Neural crest cell (in vitro differentiated cells): ENCODE data around the gene FCER2. TPM values are rescaled to one million over a fixed set of nuclear protein-coding genes. Genes with fewer than 3 reads are reported as not detected.

Source experiments
- DNase-seq: peaks from one replicate; pipeline ENCODE4 v3.0.0; 2021; ENCODE audit warnings: low read depth, mixed read lengths, low spot score
- H3K27ac Mint-ChIP-seq: one replicate; pipeline ENCODE4 v1.8.0; 2021; ENCODE audit warnings: mild to moderate bottlenecking, mixed read lengths; ENCODE audit not compliant: unreplicated experiment
- H3K27me3 Mint-ChIP-seq: 2 replicates; pipeline ENCODE4 v1.8.0; 2021; ENCODE audit warnings: low read depth, mild to moderate bottlenecking, mixed read lengths
- H3K36me3 Mint-ChIP-seq: 2 replicates; pipeline ENCODE4 v1.8.0; 2021; ENCODE audit warnings: low read depth, mild to moderate bottlenecking, mixed read lengths
- H3K4me1 Mint-ChIP-seq: 2 replicates; pipeline ENCODE4 v1.8.0; 2021; ENCODE audit warnings: mixed read lengths
- H3K4me3 Mint-ChIP-seq: one replicate; pipeline ENCODE4 v1.8.0; 2021; ENCODE audit warnings: mild to moderate bottlenecking, mixed read lengths
- H3K9me3 Mint-ChIP-seq: 2 replicates; pipeline ENCODE4 v1.8.0; 2021; ENCODE audit warnings: mixed read lengths
- CTCF ChIP-seq: fragments of 200-600 bp; sonication (generic); conservative IDR thresholded peaks from 2 replicates; pipeline ENCODE4 v1.5.0; 2021; ENCODE audit warnings: antibody characterized with exemption, mild to moderate bottlenecking
- total RNA-seq: library from RNA; stranded (reverse); gene quantifications from 2 replicates; pipeline ENCODE4 v1.2.1, GENCODE V29; 2021

Gene FCER2
- total RNA-seq, 1 donor from 2014 or later = not detected

GRCh38 chr19:7669641-7670040 lies 32.3 kb downstream of the FCER2 start:
- Mint-ChIP-seq H3K4me1 (no peaks in the 10 kb centered on the region), H3K9me3 (peaks cover 3% of the 10 kb centered on the region), H3K36me3 (no peaks in the 10 kb centered on the region), H3K27ac (no peak overlapping the region), H3K27me3 (peaks cover 88% of the 10 kb centered on the region), H3K4me3 (no peak overlapping the region)
- no peak for TF ChIP-seq CTCF
- DNase-seq = no peak

GRCh38 chr19:7668842-7669241 lies 33.1 kb downstream of the FCER2 start, which contains the start of gene RETN:
TSS of gene RETN (plus strand) at chr19:7669049. CDS start at chr19:7669327, 278 bp downstream.
- Mint-ChIP-seq H3K4me3 (no peak within 1 kb of the TSS), H3K4me1 (no peaks in the 10 kb centered on the region), H3K27ac (no peak within 1 kb of the TSS), H3K27me3 (peaks cover 81% of the 10 kb centered on the region), H3K9me3 (no peaks in the 10 kb centered on the region), H3K36me3 (no peaks in the 10 kb centered on the region)
- no peak for DNase-seq
- TF ChIP-seq CTCF = no peak

- H3K4me3 Mint-ChIP-seq = no peak overlapping the region
- no peak for DNase-seq
- H3K27me3 Mint-ChIP-seq = peaks cover 59% of the 10 kb centered on the region
- no peak for TF ChIP-seq CTCF
- no peaks in the 10 kb centered on the region for H3K9me3 Mint-ChIP-seq
- H3K27ac Mint-ChIP-seq = no peak overlapping the region
- H3K36me3 Mint-ChIP-seq = no peaks in the 10 kb centered on the region
- H3K4me1 Mint-ChIP-seq = no peaks in the 10 kb centered on the region
These were observed 36.9 kb downstream of the FCER2 start for GRCh38 chr19:7665076-7665475.

GRCh38 chr19:7663706-7664105 lies 38.2 kb downstream of the FCER2 start:
- Mint-ChIP-seq H3K27ac (no peak overlapping the region), H3K9me3 (no peaks in the 10 kb centered on the region), H3K36me3 (no peaks in the 10 kb centered on the region), H3K4me1 (no peaks in the 10 kb centered on the region), H3K27me3 (peaks cover 46% of the 10 kb centered on the region), H3K4me3 (no peak overlapping the region)
- no peak for TF ChIP-seq CTCF
- DNase-seq = no peak

GRCh38 chr19:7662657-7663056 lies 39.3 kb downstream of the FCER2 start:
- no peak for TF ChIP-seq CTCF
- Mint-ChIP-seq H3K4me1 (peaks cover 5% of the 10 kb centered on the region), H3K9me3 (no peaks in the 10 kb centered on the region), H3K4me3 (no peak overlapping the region), H3K27me3 (peaks cover 40% of the 10 kb centered on the region), H3K36me3 (no peaks in the 10 kb centered on the region), H3K27ac (no peak overlapping the region)
- no peak for DNase-seq
